ENCODE data around the gene MIEF1.

- TF ChIP-seq NFIC (IDR thresholded peaks at IDR 0.05) (no peak), YY1 (IDR thresholded peaks at IDR 0.05; ENCODE audit: low read depth) (no peak), TEAD4 (IDR thresholded peaks at IDR 0.05) (no peak), CEBPB (IDR thresholded peaks at IDR 0.05) (no peak), MAX (IDR thresholded peaks at IDR 0.05) (no peak), EP300 (IDR thresholded peaks at IDR 0.05; ENCODE audit: borderline replicate concordance) (no peak), EGR1 (IDR thresholded peaks at IDR 0.05) (no peak), TAF1 (IDR thresholded peaks at IDR 0.05; ENCODE audit: low read depth) (no peak), FOXM1 (IDR thresholded peaks at IDR 0.05; ENCODE audit: borderline replicate concordance, low read depth) (no peak)
- TF ChIP-seq, protein P1, sequence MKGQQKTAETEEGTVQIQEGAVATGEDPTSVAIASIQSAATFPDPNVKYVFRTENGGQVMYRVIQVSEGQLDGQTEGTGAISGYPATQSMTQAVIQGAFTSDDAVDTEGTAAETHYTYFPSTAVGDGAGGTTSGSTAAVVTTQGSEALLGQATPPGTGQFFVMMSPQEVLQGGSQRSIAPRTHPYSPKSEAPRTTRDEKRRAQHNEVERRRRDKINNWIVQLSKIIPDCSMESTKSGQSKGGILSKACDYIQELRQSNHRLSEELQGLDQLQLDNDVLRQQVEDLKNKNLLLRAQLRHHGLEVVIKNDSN (IDR thresholded peaks at IDR 0.05): no peak
Observed at GRCh38 chr22:39513791-39514190, 11.7 kb downstream of the MIEF1 start.

All from Ishikawa (cell line).